Loucy (cell line): Measurements from ENCODE around the gene SIGLEC15.

Experiments used
- CTCF ChIP-seq: fragments of 200-600 bp; sonication (generic); conservative IDR thresholded peaks from 2 replicates; pipeline ENCODE4 v1.5.1; 2014; ENCODE audit warnings: mild to moderate bottlenecking, antibody characterized with exemption, low read length
- EZH2phosphoT487 ChIP-seq: fragments of 200-600 bp; IDR thresholded peaks from 2 replicates; pipeline ENCODE4 v1.6.1; 2018; ENCODE audit warnings: antibody characterized with exemption, mild to moderate bottlenecking, moderate library complexity, borderline replicate concordance

GRCh38 chr18:45821711-45822110, 3.8 kb upstream of the SIGLEC15 start:
- TF ChIP-seq CTCF (0 out of 2 replicates have a peak, but pooled peaks have one; percentile 12), EZH2phosphoT487 (no peak)
